T-helper 1 cell (primary cell): ENCODE data around the gene PDGFRB.

Experiments used
- DNase-seq, 5 donors: peaks; one replicate each; pipeline ENCODE4 v3.0.0-alpha.2; 2012 to 2020
- total RNA-seq, 4 donors: gene quantifications; one replicate each; lab custom pipeline; 2026; lab: John Stamatoyannopoulos, UW

Gene PDGFRB
- 0 reads per million in 4 donors for total RNA-seq

DNA sequence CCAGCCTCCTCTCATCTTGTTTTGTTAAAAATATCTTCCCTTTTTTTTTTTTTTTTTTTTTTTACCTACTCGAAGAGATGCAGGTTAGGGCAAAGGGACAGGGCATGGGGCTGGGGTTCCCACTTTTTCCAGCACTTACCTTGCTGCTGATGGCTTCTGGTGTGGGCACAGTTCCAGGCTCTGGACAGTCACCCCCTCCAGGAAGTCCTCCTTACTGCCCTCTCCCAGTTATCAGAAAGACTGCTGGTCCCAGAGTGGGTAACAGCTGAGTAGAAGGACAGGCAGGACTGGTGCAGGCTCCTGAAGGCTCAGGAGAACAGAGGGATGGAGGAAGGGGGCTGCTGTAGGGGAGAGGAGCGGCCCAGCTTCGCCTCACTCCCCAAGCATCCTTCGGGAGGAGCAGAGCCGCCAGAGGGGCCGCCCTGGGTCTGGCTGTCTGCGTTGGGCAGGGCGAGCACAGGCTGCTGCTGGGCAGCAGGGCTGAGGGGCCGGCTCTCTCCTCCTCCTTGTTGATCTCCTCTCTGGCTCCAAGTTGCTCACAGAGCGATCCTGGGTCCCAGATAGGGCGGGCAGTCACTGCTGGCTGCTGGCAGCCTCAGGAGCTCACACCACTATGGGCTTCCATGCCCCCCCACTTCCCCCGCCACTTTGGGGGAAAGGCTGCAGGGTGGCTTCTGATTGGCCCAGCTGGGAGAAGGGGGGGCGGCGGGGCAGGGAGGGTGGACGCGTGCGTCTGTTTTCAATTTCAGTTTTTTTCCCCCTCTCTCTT, at the start of gene PDGFRB:
Gene PDGFRB (minus strand): TSS at position 588 of the 769 bp plus-strand sequence. CDS start 18,798 bp downstream, outside the sequence.
- DNase-seq: no peak

DNA sequence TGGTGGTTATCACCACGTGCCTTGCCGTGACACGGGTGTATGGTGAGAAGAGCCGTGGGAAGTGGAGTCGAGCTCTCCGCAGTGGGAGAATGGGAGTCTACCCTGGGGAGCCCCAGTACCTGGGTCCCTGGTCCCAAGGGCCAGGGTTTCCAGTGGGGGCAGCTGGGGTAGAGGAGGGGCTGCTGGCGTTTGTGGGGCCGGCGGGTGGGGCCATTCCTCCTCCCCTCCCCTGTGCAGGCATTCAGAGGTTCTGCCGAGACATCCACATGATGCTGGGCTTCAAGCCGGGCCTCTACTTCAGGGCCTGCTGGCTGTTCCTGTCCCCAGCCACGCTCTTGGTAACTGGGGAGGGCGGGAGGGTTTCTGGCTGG, 48.9 kb upstream of the PDGFRB start:
- DNase-seq: no peak

- no peak for DNase-seq
Measured at GRCh38 chr5:150203832-150204589, 48.4 kb upstream of the PDGFRB start.

GRCh38 chr5:150202501-150202900, 46.9 kb upstream of the PDGFRB start:
- DNase-seq: no peak

DNA sequence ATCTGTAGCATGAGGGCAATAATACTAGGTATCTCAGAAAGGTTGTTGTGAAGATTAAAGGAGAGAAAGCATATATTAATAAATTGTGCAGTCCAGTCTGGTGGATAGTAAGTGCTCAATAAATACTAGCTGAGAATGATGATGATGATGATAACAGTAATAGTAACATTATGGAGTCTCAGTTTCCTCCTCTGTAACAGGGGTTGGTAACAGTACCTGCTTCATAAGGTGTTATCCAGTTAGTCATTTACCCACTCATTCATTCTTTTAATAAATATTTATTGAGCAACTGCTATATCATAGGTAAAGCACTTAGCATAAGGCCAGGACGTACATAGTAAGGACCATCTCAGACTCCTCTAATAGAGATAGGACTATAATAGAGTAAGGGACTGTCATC, 41.8 kb upstream of the PDGFRB start:
- no peak for DNase-seq

DNA sequence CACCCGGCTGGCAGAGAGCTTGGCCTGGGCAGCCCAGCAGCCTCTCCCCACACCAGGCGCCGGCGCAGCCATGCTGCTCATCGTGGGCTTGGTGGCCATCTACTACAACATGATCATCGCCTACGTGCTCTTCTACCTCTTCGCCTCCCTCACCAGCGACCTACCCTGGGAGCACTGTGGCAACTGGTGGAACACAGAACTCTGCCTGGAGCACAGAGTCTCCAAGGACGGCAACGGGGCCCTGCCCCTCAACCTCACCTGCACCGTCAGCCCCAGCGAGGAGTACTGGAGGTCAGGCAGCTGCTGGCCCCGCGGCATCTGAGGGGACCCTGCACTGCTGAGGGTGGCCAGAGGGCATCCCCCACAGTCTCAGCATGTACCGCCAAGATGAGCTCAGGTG, 41.3 kb upstream of the PDGFRB start:
- DNase-seq: no peak

DNA sequence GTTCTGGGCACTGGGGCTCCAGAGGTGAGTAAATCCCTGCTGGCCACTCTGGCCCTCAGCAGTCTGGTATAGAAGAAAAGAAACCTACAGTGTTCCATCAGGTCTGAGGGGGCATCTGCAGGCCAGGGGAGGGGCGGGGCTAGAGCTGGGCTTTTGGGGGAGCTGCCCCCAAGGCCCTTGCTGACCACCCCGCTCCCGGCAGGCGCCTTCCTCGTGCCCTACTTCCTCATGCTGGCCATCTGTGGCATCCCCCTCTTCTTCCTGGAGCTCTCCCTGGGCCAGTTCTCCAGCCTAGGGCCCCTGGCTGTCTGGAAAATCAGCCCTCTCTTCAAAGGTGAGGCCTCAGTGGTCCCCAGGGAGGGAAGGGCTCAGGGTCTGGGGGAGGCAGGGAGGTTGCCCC, 40.9 kb upstream of the PDGFRB start:
- no peak for DNase-seq

DNA sequence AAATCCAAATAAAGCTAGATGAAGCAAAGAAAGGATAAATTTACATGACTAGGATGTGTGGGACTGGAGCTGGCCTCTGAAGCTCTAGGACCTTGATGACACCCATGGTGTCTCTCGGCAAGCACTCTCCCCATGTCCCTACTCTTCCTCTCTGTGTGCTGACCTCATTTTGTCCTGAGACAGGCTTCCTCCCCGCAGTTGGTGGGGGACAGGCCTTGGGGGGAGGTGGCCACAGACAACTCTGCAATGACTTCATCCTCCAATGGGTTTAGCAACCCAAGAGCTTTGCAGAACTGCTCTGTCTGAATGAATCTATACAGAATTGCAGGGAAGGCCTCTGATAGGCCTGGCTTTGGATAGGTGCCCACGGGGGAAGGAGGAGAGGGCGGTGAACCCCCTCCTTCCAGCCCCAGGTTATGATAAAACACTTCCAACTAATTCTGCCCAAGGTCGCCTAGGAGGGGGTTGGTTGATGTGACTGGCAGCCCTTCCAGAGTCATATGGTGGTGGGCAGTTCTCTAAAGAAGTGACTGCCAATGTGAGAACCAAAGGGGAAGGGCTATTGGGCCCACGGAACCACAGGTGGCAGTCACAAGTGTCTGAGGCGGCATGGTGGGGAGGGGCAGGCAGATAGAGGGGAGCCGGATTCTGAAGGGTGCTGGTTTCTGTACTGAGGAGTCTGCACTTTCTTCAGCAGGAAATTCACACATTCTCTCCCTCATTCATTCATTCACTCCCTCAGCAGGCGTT, 40.3 kb upstream of the PDGFRB start:
- DNase-seq: no peak

DNA sequence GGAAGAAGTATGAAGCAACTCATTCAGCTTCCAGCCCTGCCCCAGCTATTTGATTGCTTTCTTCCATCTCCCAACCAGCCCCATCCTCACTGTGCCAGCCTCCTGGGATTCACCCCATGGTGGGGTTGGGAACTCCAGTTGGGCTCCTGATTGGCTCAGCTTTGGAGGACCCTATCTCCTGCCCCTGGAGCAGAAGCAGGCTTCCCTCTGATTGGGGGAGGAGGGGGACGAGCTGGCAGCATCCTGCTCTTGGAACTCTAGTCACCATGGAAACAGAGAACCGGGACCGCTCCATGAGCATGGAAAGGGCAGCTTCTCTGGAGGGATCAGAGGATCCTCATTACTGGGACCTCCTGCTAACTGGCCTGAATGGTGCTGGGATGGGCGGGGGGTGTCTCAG, 36.8 kb upstream of the PDGFRB start:
- no peak for DNase-seq

GRCh38 chr5:150190987-150191386, 35.3 kb upstream of the PDGFRB start:
- no peak for DNase-seq

DNA sequence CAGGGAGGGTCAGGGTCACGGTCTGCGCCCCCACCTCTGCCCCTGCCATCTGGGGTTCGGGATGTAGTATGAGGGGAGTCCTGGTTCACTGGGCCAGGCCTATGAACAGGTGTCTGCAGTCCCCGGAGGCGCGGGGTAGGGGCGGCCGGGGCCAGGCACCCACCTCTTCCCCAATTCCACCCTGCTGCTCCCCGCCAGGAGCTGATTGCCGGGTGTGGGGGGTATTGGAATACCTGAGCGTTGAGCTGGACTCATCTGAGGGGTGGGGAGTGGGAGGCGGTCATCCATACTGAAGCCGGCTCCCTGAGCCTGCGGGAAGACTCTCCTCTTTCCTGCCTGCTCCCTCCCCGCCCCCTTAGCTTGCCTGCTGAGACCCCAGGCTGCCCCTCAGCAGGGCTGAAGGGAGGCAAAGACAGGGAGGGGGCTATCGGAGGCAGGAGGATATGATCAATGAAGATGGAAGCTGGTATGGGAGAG, 34.9 kb upstream of the PDGFRB start:
- no peak for DNase-seq

- no peak for DNase-seq
Measured at GRCh38 chr5:150189728-150190502, 34.3 kb upstream of the PDGFRB start, which contains the start of gene SLC6A7. Gene SLC6A7, plus strand, starts transcription at chr5:150190062. Its CDS starts 266 bp downstream, at chr5:150190328.

- no peak for DNase-seq
Measured at GRCh38 chr5:150189326-150189725, 33.7 kb upstream of the PDGFRB start.

DNA sequence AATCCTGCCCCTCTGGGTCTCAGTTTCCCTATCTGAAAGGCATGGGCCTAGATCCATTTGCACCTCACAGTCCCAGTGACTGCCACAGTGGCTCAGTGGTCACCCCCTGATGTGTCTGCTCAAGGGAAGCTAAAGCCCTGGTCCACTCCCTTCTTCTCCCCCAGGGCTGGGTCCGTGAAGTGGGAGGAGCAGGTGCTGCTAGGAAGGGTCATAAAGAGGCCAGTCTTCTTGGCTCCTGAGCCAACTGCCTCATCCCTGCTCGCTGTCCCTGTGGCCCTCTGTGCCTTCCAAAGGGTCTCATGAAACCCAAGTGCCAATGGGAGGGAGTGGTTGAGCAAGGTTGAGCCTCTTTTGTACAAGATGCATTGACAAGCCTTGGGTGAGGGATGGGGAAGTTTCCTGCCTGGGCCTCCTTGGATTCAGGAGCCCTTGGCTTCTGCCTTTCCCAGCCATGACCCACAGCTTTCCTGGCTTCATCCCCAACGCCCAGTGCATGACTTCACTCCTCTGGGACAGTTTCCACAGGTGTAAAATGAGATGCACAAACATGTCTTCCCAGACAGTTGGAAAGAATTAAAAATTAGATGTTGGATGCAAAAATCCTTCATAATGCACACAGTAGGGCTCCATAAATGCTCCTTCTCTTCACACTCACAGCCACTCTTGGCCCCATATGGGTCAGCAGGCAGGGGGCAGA, 32.6 kb upstream of the PDGFRB start:
- DNase-seq: no peak

GRCh38 chr5:150186897-150187296, 31.3 kb upstream of the PDGFRB start:
- no peak for DNase-seq

DNA sequence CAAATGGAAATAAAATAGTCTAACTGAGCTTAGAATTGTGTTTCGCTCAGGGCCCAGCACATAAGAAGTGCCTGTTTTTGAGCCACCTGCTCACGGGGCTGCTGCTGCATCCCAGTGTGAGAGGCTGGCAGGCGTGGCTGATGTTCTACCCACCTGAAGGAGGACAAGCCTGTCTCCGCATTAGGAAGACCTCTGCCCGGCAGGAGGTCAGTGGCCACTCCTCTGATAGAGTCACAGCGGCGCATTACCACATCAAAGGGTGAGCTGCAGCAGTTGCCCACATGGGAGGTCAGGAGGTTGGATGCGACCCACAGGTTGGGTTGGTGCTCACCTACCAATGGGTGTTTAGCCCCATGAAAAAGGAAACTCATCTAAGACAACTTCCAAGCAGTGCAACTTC, 30.5 kb upstream of the PDGFRB start:
- DNase-seq: no peak

- no peak for DNase-seq
Measured at GRCh38 chr5:150184990-150185912, 29.6 kb upstream of the PDGFRB start.

DNA sequence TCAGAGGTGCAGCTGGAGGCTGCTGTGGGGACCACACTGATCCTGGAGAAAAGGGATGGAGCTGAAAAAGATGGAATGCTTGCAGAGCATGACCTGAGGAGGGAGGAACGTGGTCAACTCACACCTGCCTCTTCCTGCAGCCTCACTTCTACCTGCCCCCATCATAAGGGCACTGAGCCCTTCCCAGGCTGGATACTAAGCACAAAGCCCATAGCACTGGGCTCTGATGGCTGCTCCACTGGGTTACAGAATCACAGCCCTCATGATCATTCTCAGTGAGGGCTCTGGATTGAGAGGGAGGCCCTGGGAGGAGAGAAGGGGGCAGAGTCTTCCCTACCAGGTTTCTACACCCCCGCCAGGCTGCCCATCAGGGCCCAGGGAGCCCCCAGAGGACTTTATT, 28.4 kb upstream of the PDGFRB start:
- DNase-seq: no peak

DNA sequence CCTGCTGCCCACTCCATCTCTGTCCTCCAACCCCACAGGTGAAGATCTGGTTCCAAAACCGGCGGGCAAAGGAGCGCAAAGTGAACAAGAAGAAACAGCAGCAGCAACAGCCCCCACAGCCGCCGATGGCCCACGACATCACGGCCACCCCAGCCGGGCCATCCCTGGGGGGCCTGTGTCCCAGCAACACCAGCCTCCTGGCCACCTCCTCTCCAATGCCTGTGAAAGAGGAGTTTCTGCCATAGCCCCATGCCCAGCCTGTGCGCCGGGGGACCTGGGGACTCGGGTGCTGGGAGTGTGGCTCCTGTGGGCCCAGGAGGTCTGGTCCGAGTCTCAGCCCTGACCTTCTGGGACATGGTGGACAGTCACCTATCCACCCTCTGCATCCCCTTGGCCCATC, 27.8 kb upstream of the PDGFRB start:
- DNase-seq: no peak

DNA sequence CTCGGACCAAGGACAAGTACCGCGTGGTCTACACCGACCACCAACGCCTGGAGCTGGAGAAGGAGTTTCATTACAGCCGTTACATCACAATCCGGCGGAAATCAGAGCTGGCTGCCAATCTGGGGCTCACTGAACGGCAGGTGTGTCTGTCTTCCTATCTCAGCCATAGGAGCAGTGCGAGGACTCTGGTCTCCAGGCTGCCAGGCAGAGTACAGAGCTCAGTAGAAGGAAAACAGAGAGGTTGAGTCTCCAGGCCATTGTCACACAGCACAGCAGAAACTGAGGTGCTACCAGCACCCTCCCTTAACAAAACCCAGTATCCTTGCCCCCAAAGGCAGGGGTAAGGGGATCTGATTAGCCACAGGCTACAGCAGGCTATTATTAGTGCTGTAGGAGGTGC, 27.1 kb upstream of the PDGFRB start:
- DNase-seq: no peak
